B cell (primary cell): ENCODE results near the gene STK16. TPM values are rescaled to one million over a fixed set of nuclear protein-coding genes. Genes with fewer than 3 reads are reported as not detected.

ENCODE experiments used
- ATAC-seq: fragments of 200-7000 bp; cut with Tn5 transposase; one replicate; pipeline ENCODE4 v1.10.0; 2021; ENCODE audit warnings: low read depth, mild to moderate bottlenecking, moderate number of reproducible peaks, moderate library complexity
- CTCF ChIA-PET: fragments of 350-600 bp; sonication (Branson Sonifier 250); formaldehyde crosslinking; loops from one replicate; lab custom pipeline; 2021; ENCODE audit warnings: antibody characterized with exemption, inconsistent platforms; lab: Charles Lee
- POLR2A ChIA-PET: fragments of 350-600 bp; sonication (Branson Sonifier 250); formaldehyde crosslinking; loops from one replicate; lab custom pipeline; 2021; ENCODE audit warnings: antibody characterized with exemption; lab: Charles Lee
- DNase-seq: peaks from one replicate; pipeline ENCODE4 v3.0.0; 2013
- H2AFZ ChIP-seq: 2 replicates; pipeline ENCODE4 v1.6.1; 2012; ENCODE audit warnings: mild to moderate bottlenecking, low read depth, low read length; ENCODE audit not compliant: insufficient read depth, poor library complexity, severe bottlenecking
- H3K27ac ChIP-seq, 2 donors: 1 replicate in 1 of 2; 2 replicates in 1 of 2; pipeline ENCODE4 v1.5.1; 2012 to 2013; ENCODE audit warnings: low read length in 2 of 2, mild to moderate bottlenecking in 2 of 2, moderate library complexity in 1 of 2
- H3K27me3 ChIP-seq, 4 experiments: fragments of 200-600 bp in 1 of 4; sonication (generic) in 1 of 4; replicated peaks in 1 of 4; 1 replicate in 2 of 4; 2 replicates in 2 of 4; pipeline versions ENCODE4 v1.6.1 to v1.7.0; 2013 to 2016; ENCODE audit warnings: low read length in 3 of 4, mild to moderate bottlenecking in 2 of 4, mixed read lengths in 1 of 4, moderate library complexity in 1 of 4; ENCODE audit not compliant: insufficient read depth in 4 of 4, control insufficient read depth in 3 of 4; ENCODE audit errors: control extremely low read depth in 1 of 4
- H3K36me3 ChIP-seq, 2 experiments: replicated peaks in 1 of 2; 1 replicate in 1 of 2; 2 replicates in 1 of 2; pipeline versions ENCODE4 v1.6.1 to v1.7.1; 2013; ENCODE audit warnings: low read length in 1 of 2; ENCODE audit not compliant: insufficient read depth in 2 of 2, control insufficient read depth in 1 of 2; ENCODE audit errors: control extremely low read depth in 1 of 2, extremely low read depth in 1 of 2
- H3K4me1 ChIP-seq, 2 donors: fragments of 200-600 bp in 1 of 2; sonication (generic) in 1 of 2; 1 replicate in 1 of 2; 2 replicates in 1 of 2; pipeline versions ENCODE4 v1.5.1 to v1.6.1; 2013 to 2017; ENCODE audit warnings: low read length in 2 of 2; ENCODE audit not compliant: control insufficient read depth in 2 of 2, insufficient read depth in 2 of 2
- H3K4me2 ChIP-seq: replicated peaks from 2 replicates; pipeline ENCODE3; 2012; ENCODE audit warnings: mild to moderate bottlenecking, low read depth, low read length; ENCODE audit not compliant: poor library complexity, severe bottlenecking
- H3K4me3 ChIP-seq, 5 experiments: fragments of 200-600 bp in 1 of 5; sonication (generic) in 1 of 5; 1 replicate in 3 of 5; 2 replicates in 2 of 5; pipeline versions ENCODE4 v1.5.1 to v1.7.0; 2011 to 2016; ENCODE audit warnings: low read length in 4 of 5, mild to moderate bottlenecking in 4 of 5, low read depth in 2 of 5, control low read depth in 1 of 5, moderate library complexity in 1 of 5; ENCODE audit not compliant: insufficient read depth in 1 of 5; ENCODE audit errors: control extremely low read depth in 1 of 5, extremely low read depth in 1 of 5
- H3K79me2 ChIP-seq: fragments of 200-600 bp; sonication (generic); one replicate; pipeline ENCODE4 v1.6.0; 2016; ENCODE audit warnings: low read length; ENCODE audit not compliant: control insufficient read depth, insufficient read depth
- H3K9ac ChIP-seq: fragments of 200-600 bp; sonication (generic); 2 replicates; pipeline ENCODE4 v1.6.1; 2017; ENCODE audit warnings: mild to moderate bottlenecking, low read length, moderate library complexity
- H3K9me3 ChIP-seq, 3 donors: one replicate each; pipeline versions ENCODE4 v1.6.1 to v1.7.1; 2013; ENCODE audit warnings: low read length in 2 of 3; ENCODE audit not compliant: control insufficient read depth in 2 of 3, insufficient read depth in 1 of 3; ENCODE audit errors: control extremely low read depth in 1 of 3
- H4K20me1 ChIP-seq: 2 replicates; pipeline ENCODE4 v1.6.0; 2012; ENCODE audit warnings: mild to moderate bottlenecking, low read length; ENCODE audit not compliant: insufficient read depth, control insufficient read depth, poor library complexity, severe bottlenecking
- H3K27ac Mint-ChIP-seq: one replicate; pipeline ENCODE4 v1.8.0; 2021; ENCODE audit warnings: mixed read lengths
- H3K27me3 Mint-ChIP-seq: one replicate; pipeline ENCODE4 v1.8.0; 2021; ENCODE audit warnings: mixed read lengths
- H3K4me1 Mint-ChIP-seq: one replicate; pipeline ENCODE4 v1.8.0; 2021; ENCODE audit warnings: mixed read lengths
- H3K4me3 Mint-ChIP-seq: one replicate; pipeline ENCODE4 v1.8.0; 2021; ENCODE audit warnings: mixed read lengths
- H3K9me3 Mint-ChIP-seq: one replicate; pipeline ENCODE4 v1.8.0; 2022; ENCODE audit warnings: mixed read lengths; ENCODE audit not compliant: insufficient read depth
- EZH2 ChIP-seq: IDR thresholded peaks from 2 replicates; pipeline ENCODE4 v1.6.1; 2012; ENCODE audit warnings: borderline replicate concordance, low read depth, mild to moderate bottlenecking, moderate library complexity, low read length; ENCODE audit not compliant: insufficient read depth, poor library complexity, severe bottlenecking
- WGBS: methylation state at CpG from one replicate; pipeline ENCODE4 v1.1.5; 2013; ENCODE audit warnings: missing lambda C conversion rate; ENCODE audit not compliant: insufficient coverage; 5-methylcytosine and 5-hydroxymethylcytosine counted together
- intact Hi-C: fragments of 100-400 bp; cut with micrococcal nuclease; formaldehyde crosslinking; loops from one replicate; pipeline ENCODE4 v1.10.0; 2022
- polyA plus RNA-seq: library from polyadenylated mRNA; depleted of rRNA; stranded (reverse); fragments of >200 nt; gene quantifications from 2 replicates; pipeline ENCODE4 v1.2.3, GENCODE V29; 2012
- total RNA-seq, 2 donors: library from RNA; stranded (reverse); fragments of 120-200 nt in 1 of 2; gene quantifications; 1 replicate in 1 of 2; 2 replicates in 1 of 2; pipeline versions ENCODE4 v1.2.3 to v1.2.4, GENCODE V29; 2013 to 2022
- TF ChIP-seq, protein P1 (sequence below): fragments of 200-600 bp; IDR thresholded peaks from one replicate; pipeline ENCODE4 v1.8.0; 2022; ENCODE audit warnings: antibody characterized with exemption, mild to moderate bottlenecking

STK16 gene
- total and polyA plus RNA-seq, 2 donors (not counting 1 experiment from before 2014, with no cell fraction given), result 29.0 to 60.1 TPM

- H3K27ac Mint-ChIP-seq, result peak overlapping the region; percentile 46
- no peak overlapping the region for H2AFZ ChIP-seq
- no peaks in the 10 kb centered on the region for H3K27me3 ChIP-seq
- peaks cover 28% of the 10 kb centered on the region for H3K4me1 Mint-ChIP-seq
- intact Hi-C loops, result no loop called here
- ATAC-seq (no peak), DNase-seq (peak; percentile 8)
- no peak overlapping the region for H3K4me3 ChIP-seq
- H3K9ac ChIP-seq, result no peak overlapping the region
- CTCF ChIA-PET, result interaction anchor here (1.1 to 7.3 kb wide), 11 partner anchors 11 to 88 kb away, joined by 3 to 65 read pairs (median 10); partner anchors contain the start of genes CNPPD1, DNAJB2, NHEJ1 and SLC23A3
- H3K9me3 Mint-ChIP-seq, result no peaks in the 10 kb centered on the region
- H3K27me3 Mint-ChIP-seq, result no peaks in the 10 kb centered on the region
- H4K20me1 ChIP-seq, result peaks cover 14% of the 10 kb centered on the region
- H3K4me3 Mint-ChIP-seq, result no peak overlapping the region
- POLR2A ChIA-PET, result interaction anchor here (1.6 kb wide), 1 partner anchor 51 kb away, joined by 6 read pairs; the partner anchor contains the start of gene NHEJ1
- TF ChIP-seq, protein P1, sequence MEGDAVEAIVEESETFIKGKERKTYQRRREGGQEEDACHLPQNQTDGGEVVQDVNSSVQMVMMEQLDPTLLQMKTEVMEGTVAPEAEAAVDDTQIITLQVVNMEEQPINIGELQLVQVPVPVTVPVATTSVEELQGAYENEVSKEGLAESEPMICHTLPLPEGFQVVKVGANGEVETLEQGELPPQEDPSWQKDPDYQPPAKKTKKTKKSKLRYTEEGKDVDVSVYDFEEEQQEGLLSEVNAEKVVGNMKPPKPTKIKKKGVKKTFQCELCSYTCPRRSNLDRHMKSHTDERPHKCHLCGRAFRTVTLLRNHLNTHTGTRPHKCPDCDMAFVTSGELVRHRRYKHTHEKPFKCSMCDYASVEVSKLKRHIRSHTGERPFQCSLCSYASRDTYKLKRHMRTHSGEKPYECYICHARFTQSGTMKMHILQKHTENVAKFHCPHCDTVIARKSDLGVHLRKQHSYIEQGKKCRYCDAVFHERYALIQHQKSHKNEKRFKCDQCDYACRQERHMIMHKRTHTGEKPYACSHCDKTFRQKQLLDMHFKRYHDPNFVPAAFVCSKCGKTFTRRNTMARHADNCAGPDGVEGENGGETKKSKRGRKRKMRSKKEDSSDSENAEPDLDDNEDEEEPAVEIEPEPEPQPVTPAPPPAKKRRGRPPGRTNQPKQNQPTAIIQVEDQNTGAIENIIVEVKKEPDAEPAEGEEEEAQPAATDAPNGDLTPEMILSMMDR, result no peak
- no peak for TF ChIP-seq EZH2
- no peak overlapping the region for H3K4me2 ChIP-seq
- 99% methylated on average over 22 of the region's 24 CpGs for WGBS
- peaks cover 16 to 23% of the 10 kb centered on the region in 2 donors for H3K4me1 ChIP-seq
- peaks cover 7 to 24% of the 10 kb centered on the region in 2 experiments for H3K36me3 ChIP-seq
- H3K27ac ChIP-seq, result no peak overlapping the region
- H3K9me3 ChIP-seq, result no peaks in the 10 kb centered on the region
- H3K79me2 ChIP-seq, result peaks cover 6% of the 10 kb centered on the region
Observed at GRCh38 chr2:219210196-219210885, 34.9 kb upstream of the STK16 start.
